ENCODE data around the gene OBSCN. TPM values are rescaled to one million over a fixed set of nuclear protein-coding genes. Genes with fewer than 3 reads are reported as not detected.
A peak's percentile ranks its signal among the peaks of the same experiment; 100 is the strongest.

The OBSCN gene
- total RNA-seq, 1 donor from 2014 or later, result 17.5 TPM

DNA sequence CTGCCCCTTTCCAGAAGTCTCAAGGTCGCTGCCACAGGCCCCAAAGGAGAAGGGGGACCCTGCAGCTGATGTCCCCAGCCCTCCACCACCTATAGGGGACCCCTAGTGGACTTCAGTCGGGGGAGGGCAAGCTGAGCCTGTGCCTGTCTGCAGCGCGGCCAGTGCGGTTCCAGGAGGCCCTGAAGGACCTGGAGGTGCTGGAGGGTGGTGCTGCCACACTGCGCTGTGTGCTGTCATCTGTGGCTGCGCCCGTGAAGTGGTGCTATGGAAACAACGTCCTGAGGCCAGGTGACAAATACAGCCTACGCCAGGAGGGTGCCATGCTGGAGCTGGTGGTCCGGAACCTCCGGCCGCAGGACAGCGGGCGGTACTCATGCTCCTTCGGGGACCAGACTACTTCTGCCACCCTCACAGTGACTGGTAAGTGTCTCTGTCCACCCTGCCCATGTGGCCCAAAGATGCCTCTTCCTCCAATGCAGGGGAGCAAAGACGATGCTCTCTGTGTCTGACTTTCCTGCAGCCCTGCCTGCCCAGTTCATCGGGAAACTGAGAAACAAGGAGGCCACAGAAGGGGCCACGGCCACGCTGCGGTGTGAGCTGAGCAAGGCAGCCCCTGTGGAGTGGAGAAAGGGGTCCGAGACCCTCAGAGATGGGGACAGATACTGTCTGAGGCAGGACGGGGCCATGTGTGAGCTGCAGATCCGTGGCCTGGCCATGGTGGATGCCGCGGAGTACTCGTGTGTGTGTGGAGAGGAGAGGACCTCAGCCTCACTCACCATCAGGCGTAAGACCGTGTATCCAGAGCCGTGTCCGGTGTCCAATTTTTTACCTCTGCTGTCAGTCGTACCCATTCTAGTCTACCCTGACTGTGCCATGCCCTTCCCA, 79.9 kb downstream of the OBSCN start:
- Mint-ChIP-seq H3K4me3 (ENCODE audit: unreplicated experiment) (no peak overlapping the region), H3K27me3 (ENCODE audit: low read depth, unreplicated experiment) (no peaks in the 10 kb centered on the region), H3K9me3 (ENCODE audit: unreplicated experiment) (no peaks in the 10 kb centered on the region), H3K4me1 (ENCODE audit: low read depth, unreplicated experiment) (no peaks in the 10 kb centered on the region), H3K27ac (ENCODE audit: unreplicated experiment) (no peak overlapping the region), H3K36me3 (ENCODE audit: low read depth, unreplicated experiment) (peaks cover 20% of the 10 kb centered on the region)
- Histone ChIP-seq H3K9ac (ENCODE audit: low read length) (no peak overlapping the region), H3K36me3 (ENCODE audit: insufficient read depth, low read length) (no peaks in the 10 kb centered on the region), H2AFZ (ENCODE audit: low read depth, low read length) (no peak overlapping the region), H3K4me1 (ENCODE audit: insufficient read depth, low read length) (no peaks in the 10 kb centered on the region), H4K20me1 (ENCODE audit: insufficient read depth, low read length) (no peaks in the 10 kb centered on the region), H3K27me3 (ENCODE audit: insufficient read depth, low read length) (no peaks in the 10 kb centered on the region), H3K9me3 (ENCODE audit: insufficient read depth, low read depth, low read length) (no peaks in the 10 kb centered on the region), H3K4me2 (ENCODE audit: low read length) (no peak overlapping the region), H3K27ac (ENCODE audit: low read depth, low read length) (no peak overlapping the region), H3K4me3 (ENCODE audit: insufficient read depth, low read depth, low read length) (no peak overlapping the region), H3K79me2 (ENCODE audit: insufficient read depth, low read length) (no peaks in the 10 kb centered on the region)
- TF ChIP-seq, protein P1, sequence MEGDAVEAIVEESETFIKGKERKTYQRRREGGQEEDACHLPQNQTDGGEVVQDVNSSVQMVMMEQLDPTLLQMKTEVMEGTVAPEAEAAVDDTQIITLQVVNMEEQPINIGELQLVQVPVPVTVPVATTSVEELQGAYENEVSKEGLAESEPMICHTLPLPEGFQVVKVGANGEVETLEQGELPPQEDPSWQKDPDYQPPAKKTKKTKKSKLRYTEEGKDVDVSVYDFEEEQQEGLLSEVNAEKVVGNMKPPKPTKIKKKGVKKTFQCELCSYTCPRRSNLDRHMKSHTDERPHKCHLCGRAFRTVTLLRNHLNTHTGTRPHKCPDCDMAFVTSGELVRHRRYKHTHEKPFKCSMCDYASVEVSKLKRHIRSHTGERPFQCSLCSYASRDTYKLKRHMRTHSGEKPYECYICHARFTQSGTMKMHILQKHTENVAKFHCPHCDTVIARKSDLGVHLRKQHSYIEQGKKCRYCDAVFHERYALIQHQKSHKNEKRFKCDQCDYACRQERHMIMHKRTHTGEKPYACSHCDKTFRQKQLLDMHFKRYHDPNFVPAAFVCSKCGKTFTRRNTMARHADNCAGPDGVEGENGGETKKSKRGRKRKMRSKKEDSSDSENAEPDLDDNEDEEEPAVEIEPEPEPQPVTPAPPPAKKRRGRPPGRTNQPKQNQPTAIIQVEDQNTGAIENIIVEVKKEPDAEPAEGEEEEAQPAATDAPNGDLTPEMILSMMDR (IDR thresholded peaks at IDR 0.05; ENCODE audit: insufficient read depth, low read depth, low read length), result no peak
- TF ChIP-seq EZH2 (IDR thresholded peaks at IDR 0.05; ENCODE audit: insufficient read depth, low read length), result no peak
- no peak for FAIRE-seq
- DNase-seq (ENCODE audit: low read depth), result no peak

DNA sequence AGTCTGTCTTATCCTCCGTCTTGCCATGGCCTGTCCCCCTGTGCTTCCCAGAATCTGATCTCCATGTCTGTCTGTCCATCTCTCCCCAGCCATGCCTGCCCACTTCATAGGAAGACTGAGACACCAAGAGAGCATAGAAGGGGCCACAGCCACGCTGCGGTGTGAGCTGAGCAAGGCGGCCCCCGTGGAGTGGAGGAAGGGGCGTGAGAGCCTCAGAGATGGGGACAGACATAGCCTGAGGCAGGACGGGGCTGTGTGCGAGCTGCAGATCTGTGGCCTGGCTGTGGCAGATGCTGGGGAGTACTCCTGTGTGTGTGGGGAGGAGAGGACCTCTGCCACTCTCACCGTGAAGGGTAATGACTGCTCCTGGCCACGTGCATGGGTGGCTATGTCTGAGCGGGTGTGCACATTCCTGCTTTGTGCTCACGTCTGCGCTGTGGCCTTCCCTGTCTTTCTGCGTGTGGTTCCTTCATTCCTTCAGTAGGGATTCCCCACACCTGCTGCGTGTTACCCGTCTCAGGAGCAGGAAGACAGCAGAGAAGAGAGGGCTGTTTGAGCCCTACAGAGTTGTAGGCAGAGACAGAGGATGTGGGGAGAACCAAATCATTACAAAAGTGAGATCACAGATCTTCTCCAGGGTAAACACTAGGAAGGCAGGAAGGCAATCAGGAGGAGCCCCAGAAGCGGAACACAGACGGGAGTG, 80.8 kb downstream of the OBSCN start:
- Mint-ChIP-seq H3K4me3 (ENCODE audit: unreplicated experiment) (peak overlapping the region; percentile 11), H3K27me3 (ENCODE audit: low read depth, unreplicated experiment) (no peaks in the 10 kb centered on the region), H3K27ac (ENCODE audit: unreplicated experiment) (no peak overlapping the region), H3K9me3 (ENCODE audit: unreplicated experiment) (peaks cover 2% of the 10 kb centered on the region), H3K4me1 (ENCODE audit: low read depth, unreplicated experiment) (no peaks in the 10 kb centered on the region), H3K36me3 (ENCODE audit: low read depth, unreplicated experiment) (peaks cover 27% of the 10 kb centered on the region)
- Histone ChIP-seq H3K27ac (ENCODE audit: low read depth, low read length) (no peak overlapping the region), H3K27me3 (ENCODE audit: insufficient read depth, low read length) (no peaks in the 10 kb centered on the region), H3K9ac (ENCODE audit: low read length) (no peak overlapping the region), H3K4me2 (ENCODE audit: low read length) (no peak overlapping the region), H4K20me1 (ENCODE audit: insufficient read depth, low read length) (no peaks in the 10 kb centered on the region), H3K79me2 (ENCODE audit: insufficient read depth, low read length) (no peaks in the 10 kb centered on the region), H3K4me3 (ENCODE audit: insufficient read depth, low read depth, low read length) (no peak overlapping the region), H3K9me3 (ENCODE audit: insufficient read depth, low read depth, low read length) (peaks cover 7% of the 10 kb centered on the region), H3K36me3 (ENCODE audit: insufficient read depth, low read length) (no peaks in the 10 kb centered on the region), H2AFZ (ENCODE audit: low read depth, low read length) (no peak overlapping the region), H3K4me1 (ENCODE audit: insufficient read depth, low read length) (no peaks in the 10 kb centered on the region)
- no peak for FAIRE-seq
- TF ChIP-seq, protein P1 (IDR thresholded peaks at IDR 0.05; ENCODE audit: insufficient read depth, low read depth, low read length), result no peak
- TF ChIP-seq EZH2 (IDR thresholded peaks at IDR 0.05; ENCODE audit: insufficient read depth, low read length), result no peak
- DNase-seq (ENCODE audit: low read depth), result no peak
